Neuron (in vitro differentiated cells): Measurements from ENCODE around the gene LRP10.

ENCODE experiments used
- H2AFZ ChIP-seq: one replicate; pipeline ENCODE4 v1.6.1; 2013; ENCODE audit warnings: low read depth, mild to moderate bottlenecking, inconsistent platforms, low read length, moderate library complexity
- H3K27me3 ChIP-seq: one replicate; pipeline ENCODE4 v1.6.1; 2013; ENCODE audit warnings: low read length; ENCODE audit not compliant: insufficient read depth
- H3K36me3 ChIP-seq: one replicate; pipeline ENCODE4 v1.6.1; 2013; ENCODE audit warnings: low read length; ENCODE audit not compliant: insufficient read depth
- H3K4me1 ChIP-seq: one replicate; pipeline ENCODE4 v1.6.1; 2013; ENCODE audit warnings: low read length; ENCODE audit not compliant: insufficient read depth
- H3K4me3 ChIP-seq: 2 replicates; pipeline ENCODE4 v1.5.1; 2013; ENCODE audit warnings: mild to moderate bottlenecking, low read length, moderate library complexity
- H3K9me3 ChIP-seq: one replicate; pipeline ENCODE4 v1.6.1; 2013; ENCODE audit warnings: low read length

The LRP10 gene

DNA sequence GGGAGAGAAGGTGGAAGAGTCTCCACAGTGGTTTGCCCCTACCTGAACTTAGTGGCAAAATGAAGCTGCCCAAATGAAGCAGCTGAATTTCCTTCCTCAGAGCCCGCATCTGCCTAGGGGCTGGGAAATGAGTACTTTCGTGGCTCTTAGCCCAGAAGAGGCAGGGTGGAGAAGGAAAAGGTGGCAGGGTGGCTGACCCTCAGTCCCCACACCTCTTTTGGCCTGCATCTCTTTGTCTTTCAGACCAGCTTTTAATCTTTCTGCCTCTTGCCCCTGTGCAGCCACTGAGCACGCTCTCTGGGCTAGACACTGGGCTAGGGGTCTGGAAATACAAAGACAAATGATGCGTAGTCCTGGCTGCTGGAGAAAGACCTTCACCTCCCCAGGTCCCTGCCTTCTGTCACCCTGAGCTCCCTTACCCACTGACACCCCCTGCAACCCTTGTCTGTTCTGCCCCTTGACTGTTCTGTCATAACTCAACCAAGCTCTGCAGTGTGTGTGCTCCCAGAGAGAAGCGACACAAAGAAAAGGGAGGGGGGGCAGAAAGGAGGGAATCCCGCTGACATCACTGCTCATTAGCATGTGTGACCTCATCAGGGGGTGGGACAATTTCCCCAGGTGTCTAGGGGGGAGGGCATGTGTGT is 11.1 kb downstream of the LRP10 start:
- H3K4me1 ChIP-seq, result peaks cover 52% of the 10 kb centered on the region
- peak overlapping the region; percentile 10 for H3K4me3 ChIP-seq
- H3K27me3 ChIP-seq, result no peaks in the 10 kb centered on the region
- no peaks in the 10 kb centered on the region for H3K9me3 ChIP-seq
- no peaks in the 10 kb centered on the region for H3K36me3 ChIP-seq
- H2AFZ ChIP-seq, result peak overlapping the region; percentile 24

DNA sequence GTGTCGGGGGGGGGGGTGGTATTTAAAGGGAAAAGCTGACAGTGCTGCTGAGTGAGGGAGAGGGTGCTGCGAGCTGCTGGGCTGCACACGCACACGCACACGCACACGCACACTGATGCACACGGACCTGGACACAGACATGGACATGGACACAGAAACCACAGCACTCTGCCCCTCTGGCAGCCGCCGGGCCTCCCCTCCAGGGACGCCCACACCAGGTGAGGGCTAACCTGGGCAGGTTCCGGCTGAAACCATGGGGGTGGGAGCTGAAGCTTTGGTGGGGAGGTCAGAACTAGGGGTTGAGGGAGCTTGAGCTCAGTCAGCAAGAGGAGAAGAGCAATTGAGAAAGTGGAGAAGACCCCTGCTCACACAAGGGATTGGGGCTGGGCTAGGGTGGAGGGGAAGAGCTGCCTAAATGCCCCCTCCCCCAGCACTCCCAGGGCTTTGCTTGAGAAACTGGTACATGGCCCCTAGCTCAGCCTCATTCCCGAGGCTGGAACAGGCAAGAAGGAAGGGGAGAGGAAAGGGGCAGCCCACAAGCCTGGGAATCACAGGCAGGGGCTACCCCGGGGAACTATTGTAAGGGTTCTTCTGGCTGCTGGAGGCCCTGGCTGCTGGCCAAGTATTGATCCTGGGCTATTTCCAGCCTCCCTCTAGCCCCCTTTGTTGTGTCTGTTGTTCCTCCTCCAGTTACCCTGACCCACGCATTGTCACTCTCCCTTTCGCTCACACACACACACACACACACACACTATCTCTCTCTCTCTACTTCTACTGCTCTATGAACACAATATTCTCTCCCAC is 11.8 kb downstream of the LRP10 start, which contains the start of gene REM2:
Gene REM2 (plus strand): TSS at position 50 of the 804 bp plus-strand sequence. CDS start 66 bp downstream, at position 116.
- H3K36me3 ChIP-seq, result no peaks in the 10 kb centered on the region
- peak within 1 kb of the TSS; percentile 47 for H3K4me3 ChIP-seq
- peaks cover 58% of the 10 kb centered on the region for H3K4me1 ChIP-seq
- no peaks in the 10 kb centered on the region for H3K27me3 ChIP-seq
- H2AFZ ChIP-seq, result peak within 1 kb of the TSS; percentile 24
- no peaks in the 10 kb centered on the region for H3K9me3 ChIP-seq

DNA sequence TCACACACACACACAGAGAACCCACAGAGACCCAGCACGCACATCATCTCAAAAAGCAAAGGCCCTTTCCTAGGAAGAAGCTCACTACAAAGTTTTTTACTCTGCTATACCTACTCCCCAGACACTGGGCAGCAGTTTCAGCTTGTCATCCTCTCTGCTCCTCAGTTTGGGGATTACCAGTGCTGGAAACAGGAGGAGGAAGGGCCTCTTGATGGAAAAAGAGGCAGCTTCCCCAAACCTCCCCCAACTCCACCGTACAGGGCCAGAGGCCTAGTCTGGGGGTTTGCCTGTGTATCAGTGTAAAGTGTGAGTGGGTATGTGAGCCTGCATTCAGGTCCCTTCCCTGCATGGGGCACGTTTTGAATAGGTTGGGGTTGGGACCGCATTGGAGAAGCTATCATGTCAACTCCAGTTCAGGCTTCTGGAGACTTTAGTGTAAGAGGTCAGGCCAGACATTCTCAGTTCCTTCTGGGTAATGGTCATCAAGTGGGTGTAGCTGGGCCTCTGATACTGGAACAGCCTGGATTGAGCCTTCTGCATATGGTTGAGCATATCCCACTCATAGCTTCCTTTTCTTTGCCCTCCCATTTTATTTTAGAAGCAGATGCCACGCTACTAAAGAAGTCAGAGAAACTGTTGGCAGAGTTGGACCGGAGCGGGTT is 12.7 kb downstream of the LRP10 start:
- no peaks in the 10 kb centered on the region for H3K9me3 ChIP-seq
- no peak overlapping the region for H2AFZ ChIP-seq
- H3K4me1 ChIP-seq, result peaks cover 58% of the 10 kb centered on the region
- no peaks in the 10 kb centered on the region for H3K27me3 ChIP-seq
- no peaks in the 10 kb centered on the region for H3K36me3 ChIP-seq
- peak overlapping the region; percentile 47 for H3K4me3 ChIP-seq

DNA sequence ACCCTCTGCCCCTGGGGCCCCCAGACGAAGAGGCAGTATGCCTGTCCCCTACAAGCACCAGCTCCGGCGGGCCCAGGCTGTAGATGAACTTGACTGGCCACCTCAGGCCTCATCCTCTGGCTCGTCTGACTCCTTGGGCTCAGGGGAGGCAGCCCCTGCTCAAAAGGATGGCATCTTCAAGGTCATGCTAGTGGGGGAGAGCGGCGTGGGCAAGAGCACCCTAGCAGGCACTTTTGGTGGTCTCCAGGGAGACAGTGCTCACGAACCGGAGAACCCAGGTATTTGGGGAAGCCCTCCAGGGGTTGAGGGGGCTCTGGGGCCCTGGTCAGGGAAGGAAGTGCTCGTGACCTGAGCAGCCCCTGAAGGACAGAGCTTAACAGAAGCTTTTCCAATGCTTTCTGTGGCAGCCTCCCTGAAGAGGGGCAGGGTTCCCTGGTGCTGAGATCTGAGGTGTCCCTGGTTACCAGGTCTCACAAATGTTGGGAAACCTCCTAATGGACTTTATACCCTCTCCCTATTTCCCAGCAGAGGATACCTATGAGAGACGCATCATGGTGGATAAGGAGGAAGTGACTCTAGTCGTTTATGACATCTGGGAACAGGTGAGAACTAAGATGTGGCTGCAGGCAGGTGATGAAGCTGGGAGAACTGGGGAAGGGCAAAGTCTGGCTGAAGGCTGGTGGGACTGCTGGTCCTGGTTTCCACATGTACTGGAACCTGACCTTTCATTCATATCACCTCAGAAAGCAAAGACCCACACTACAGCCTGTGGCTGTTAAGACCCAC is 13.4 kb downstream of the LRP10 start:
- H3K4me1 ChIP-seq, result peaks cover 58% of the 10 kb centered on the region
- H3K27me3 ChIP-seq, result no peaks in the 10 kb centered on the region
- no peak overlapping the region for H3K4me3 ChIP-seq
- H3K9me3 ChIP-seq, result no peaks in the 10 kb centered on the region
- H3K36me3 ChIP-seq, result no peaks in the 10 kb centered on the region
- no peak overlapping the region for H2AFZ ChIP-seq

DNA sequence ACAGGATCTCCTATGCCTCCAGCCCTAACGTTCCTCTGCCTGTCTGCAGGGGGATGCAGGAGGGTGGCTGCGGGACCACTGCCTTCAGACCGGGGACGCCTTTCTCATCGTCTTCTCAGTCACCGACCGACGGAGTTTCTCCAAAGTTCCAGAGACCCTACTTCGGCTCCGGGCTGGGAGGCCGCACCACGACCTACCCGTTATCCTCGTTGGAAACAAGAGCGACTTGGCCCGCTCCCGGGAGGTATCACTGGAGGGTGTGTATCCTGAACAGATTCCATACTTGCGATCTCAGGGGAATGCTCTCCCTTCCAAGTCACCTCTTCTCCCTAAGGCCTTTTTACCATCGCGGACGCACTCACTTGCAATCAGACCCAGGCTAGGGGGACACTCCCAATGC is 14.4 kb downstream of the LRP10 start:
- Histone ChIP-seq H3K4me1 (peaks cover 58% of the 10 kb centered on the region), H3K4me3 (peak overlapping the region; percentile 44), H2AFZ (no peak overlapping the region), H3K27me3 (no peaks in the 10 kb centered on the region), H3K9me3 (no peaks in the 10 kb centered on the region), H3K36me3 (no peaks in the 10 kb centered on the region)

DNA sequence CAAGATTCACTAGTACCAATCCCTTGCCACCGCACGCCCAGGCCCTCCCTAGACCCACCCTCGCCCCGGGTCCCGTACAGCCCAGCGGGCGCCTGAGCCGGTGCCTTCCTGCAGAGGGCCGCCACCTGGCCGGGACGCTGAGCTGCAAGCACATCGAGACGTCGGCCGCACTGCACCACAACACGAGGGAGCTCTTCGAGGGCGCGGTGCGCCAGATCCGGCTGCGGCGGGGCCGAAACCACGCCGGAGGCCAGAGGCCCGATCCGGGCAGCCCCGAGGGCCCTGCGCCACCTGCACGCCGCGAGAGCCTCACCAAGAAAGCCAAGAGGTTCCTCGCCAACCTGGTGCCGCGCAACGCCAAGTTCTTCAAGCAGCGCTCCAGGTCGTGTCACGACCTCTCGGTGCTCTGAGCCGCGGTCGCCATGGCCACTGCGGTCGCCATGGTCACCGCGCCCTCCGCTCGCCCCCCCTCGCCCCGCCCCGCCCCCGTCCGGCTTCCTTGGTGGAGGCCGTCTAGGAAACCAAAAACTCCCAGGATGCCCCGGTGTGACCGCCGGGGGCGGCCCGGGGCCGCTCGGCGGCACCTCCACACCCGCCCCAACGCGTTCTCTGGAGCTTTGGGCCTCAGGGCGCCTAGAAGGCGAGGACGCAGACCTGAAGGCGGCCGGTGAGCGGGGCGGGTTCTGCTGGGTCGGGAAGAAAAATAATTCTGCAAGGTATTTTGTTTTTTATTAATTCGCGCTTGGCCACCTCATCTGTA is 15.1 kb downstream of the LRP10 start:
- Histone ChIP-seq H3K36me3 (no peaks in the 10 kb centered on the region), H2AFZ (peak overlapping the region; percentile 80), H3K4me3 (peak overlapping the region; percentile 60), H3K9me3 (no peaks in the 10 kb centered on the region), H3K27me3 (no peaks in the 10 kb centered on the region), H3K4me1 (peaks cover 54% of the 10 kb centered on the region)

DNA sequence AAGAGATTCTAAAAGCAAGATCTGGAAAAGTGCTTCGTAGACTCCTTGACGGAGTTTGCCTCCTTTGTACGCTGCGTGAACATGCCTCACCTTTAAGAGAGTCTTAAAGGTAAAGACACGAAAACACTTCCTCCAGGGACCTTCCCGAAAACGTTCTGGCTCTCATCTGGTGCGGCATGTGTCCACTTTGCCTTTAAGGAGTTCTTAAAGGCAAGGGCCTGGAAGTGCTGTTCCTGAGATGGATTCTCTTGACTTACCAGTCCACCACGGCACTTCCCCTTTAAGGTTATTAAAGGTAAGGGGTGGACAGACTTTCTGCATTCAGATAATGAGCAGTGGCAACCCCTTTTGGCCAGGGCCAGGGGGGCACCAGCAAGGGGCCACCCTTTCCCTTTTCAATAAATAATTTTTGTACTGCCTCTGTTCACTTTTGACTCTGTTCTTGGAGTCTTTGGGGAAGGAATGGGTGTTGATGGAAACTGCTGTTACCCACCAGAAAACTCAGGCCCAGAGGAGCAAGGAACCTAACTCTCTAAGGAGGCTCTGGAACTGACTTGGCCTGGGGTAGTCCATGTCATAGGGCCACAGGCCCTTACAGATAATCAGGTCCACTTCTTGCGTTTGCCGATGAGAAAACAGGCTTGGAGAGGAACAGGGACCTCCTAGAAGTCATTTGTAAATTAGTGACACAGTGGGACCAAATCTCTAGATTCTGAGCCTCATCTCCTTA is 15.9 kb downstream of the LRP10 start:
- Histone ChIP-seq H3K36me3 (no peaks in the 10 kb centered on the region), H3K27me3 (no peaks in the 10 kb centered on the region), H2AFZ (peak overlapping the region; percentile 80), H3K4me1 (peaks cover 46% of the 10 kb centered on the region), H3K4me3 (peak overlapping the region; percentile 60), H3K9me3 (no peaks in the 10 kb centered on the region)

DNA sequence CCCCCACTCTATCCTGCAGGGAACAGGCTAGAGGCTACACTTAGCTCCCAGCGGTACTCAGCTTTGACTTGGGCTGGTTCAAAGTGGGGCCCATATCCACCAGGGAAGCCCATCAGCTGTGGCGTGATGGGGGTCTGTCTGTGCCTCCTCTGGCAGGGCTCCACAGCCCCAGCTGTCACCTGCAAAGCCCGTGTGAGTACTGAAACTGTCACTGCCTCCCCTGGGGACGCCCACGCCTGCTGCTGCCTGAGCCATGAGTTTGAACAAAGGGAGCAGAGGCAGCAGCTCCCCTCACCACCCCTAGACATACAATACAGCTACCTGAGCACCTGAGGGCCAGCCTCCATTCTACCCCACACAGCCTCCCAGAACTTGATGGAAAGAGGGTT is 16.4 kb downstream of the LRP10 start:
- Histone ChIP-seq H3K36me3 (no peaks in the 10 kb centered on the region), H3K4me1 (peaks cover 41% of the 10 kb centered on the region), H3K4me3 (peak overlapping the region; percentile 60), H2AFZ (no peak overlapping the region), H3K27me3 (no peaks in the 10 kb centered on the region), H3K9me3 (no peaks in the 10 kb centered on the region)

DNA sequence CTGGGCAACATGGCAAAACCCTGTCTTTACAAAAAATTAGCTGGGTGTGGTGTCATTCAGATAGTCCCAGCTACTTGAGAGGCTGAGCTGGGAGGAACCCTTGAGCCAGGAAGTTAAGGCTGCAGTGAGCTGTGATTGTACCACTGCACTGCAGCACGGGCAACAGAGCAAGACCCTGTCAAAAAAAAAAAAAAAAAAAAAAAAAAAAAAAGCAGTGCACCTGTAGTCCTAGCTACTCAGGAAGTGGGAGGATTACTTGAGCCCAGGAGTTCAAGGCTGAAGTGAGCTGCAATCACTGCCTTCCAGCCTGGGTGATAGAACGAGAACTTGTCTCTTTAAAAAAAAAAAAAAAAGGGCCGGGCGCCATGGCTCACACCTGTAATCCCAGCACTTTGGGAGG is 17.1 kb downstream of the LRP10 start:
- H3K36me3 ChIP-seq, result no peaks in the 10 kb centered on the region
- H3K4me1 ChIP-seq, result peaks cover 34% of the 10 kb centered on the region
- H2AFZ ChIP-seq, result no peak overlapping the region
- H3K9me3 ChIP-seq, result no peaks in the 10 kb centered on the region
- H3K4me3 ChIP-seq, result no peak overlapping the region
- no peaks in the 10 kb centered on the region for H3K27me3 ChIP-seq

DNA sequence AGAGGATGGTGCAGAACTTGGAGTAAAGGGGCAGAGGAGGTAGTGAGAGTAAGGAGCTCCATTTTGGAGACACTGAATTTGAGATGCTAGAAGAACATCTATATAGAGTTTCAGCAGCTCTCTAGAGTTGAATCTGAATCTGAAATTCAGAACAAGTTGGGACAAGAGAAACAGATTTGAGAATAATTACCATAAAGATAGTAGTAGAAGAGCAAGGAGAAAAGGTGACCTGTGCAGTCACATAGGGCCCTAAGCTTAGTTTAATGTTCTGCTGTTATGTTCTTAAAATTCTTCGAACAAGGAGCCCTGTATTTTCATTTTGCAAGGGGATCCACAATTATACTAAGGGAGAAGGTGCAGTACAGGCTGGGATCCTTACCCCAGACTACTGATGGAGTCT is 18.9 kb downstream of the LRP10 start:
- H3K36me3 ChIP-seq, result no peaks in the 10 kb centered on the region
- no peaks in the 10 kb centered on the region for H3K9me3 ChIP-seq
- no peak overlapping the region for H2AFZ ChIP-seq
- H3K27me3 ChIP-seq, result no peaks in the 10 kb centered on the region
- peaks cover 19% of the 10 kb centered on the region for H3K4me1 ChIP-seq
- no peak overlapping the region for H3K4me3 ChIP-seq

DNA sequence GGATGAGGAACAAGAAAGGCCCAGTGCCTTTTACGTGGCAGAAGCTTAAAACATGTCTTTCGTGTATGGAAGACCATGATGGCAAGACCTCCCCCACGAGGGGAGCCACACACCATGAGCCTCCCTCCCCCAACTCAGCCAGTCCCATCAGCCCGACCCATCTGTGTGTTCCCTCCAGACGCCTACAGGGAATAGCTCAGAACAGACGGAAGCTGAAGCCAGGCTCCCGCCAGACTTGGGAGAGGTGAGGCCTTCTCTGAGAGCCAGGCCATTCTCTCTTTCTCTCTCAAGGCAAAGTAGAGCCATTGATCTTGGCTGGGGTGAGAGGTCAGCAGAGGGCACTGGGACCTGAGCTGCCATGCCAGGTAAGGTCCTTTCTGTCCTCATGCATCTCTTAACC is 20.9 kb downstream of the LRP10 start:
- H3K27me3 ChIP-seq, result no peaks in the 10 kb centered on the region
- no peak overlapping the region for H3K4me3 ChIP-seq
- no peaks in the 10 kb centered on the region for H3K36me3 ChIP-seq
- no peak overlapping the region for H2AFZ ChIP-seq
- peaks cover 8% of the 10 kb centered on the region for H3K4me1 ChIP-seq
- H3K9me3 ChIP-seq, result no peaks in the 10 kb centered on the region

DNA sequence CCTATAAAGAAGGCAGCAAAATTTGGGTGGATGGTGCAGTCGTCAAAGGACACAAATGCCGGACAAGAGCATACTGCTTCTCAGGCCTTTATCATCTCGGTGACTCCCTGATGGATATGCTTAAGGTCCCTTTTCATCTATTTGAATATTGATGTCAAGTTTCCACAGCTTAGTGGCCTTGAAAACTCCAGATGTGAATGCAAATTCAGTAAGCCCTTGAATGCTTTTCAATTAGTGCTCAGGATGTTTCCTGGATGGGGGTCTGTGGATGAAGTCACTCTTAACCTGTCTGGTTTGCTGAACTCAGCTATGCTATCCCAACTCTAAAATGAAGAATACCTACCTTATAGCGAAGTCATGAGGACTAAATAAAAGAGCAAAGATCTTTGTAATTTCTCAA is 22.2 kb downstream of the LRP10 start:
- peaks cover 2% of the 10 kb centered on the region for H3K36me3 ChIP-seq
- H3K27me3 ChIP-seq, result no peaks in the 10 kb centered on the region
- H2AFZ ChIP-seq, result no peak overlapping the region
- H3K4me1 ChIP-seq, result no peaks in the 10 kb centered on the region
- no peak overlapping the region for H3K4me3 ChIP-seq
- H3K9me3 ChIP-seq, result no peaks in the 10 kb centered on the region
